NCI-H226 (cell line): ENCODE measurements around the gene CRTAP.
A peak's percentile ranks its signal among the peaks of the same experiment; 100 is the strongest.
"Not testable (repeated sequence)": the region's sequence is repeated elsewhere in the genome, so short reads cannot be mapped to it uniquely, and the experiment has no call there.

Experiments
- DNase-seq: peaks from one replicate; pipeline ENCODE4 v3.0.0-alpha.2; 2015

The CRTAP gene

DNA sequence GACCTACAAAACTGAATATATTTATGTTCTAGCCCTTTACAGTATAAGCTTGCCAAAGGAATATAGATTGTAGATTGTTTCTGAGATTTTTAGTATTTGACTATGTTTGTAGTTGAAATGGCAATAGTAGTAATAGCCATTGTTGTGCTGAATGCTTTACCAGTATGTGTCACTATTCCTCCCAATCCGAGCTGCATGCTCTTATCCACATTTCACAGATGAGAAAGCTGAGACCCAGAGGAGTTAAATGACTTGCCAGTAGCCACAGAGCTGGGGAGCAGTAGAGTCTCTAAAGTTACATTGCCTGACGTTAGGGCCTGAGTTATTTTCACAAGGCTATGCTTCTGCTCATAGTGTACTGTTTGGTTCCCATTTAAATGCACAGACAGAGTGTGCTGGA, 13.6 kb upstream of the CRTAP start:
- no peak for DNase-seq

- no peak for DNase-seq
Observed at GRCh38 chr3:33103034-33103433, 10.8 kb upstream of the CRTAP start.

- DNase-seq = no peak
Observed at GRCh38 chr3:33103480-33103879, 10.3 kb upstream of the CRTAP start.

- DNase-seq = no peak
Observed at GRCh38 chr3:33104803-33105202, 9.0 kb upstream of the CRTAP start.

GRCh38 chr3:33105341-33105948, 8.4 kb upstream of the CRTAP start:
- peak; percentile 53 for DNase-seq

DNA sequence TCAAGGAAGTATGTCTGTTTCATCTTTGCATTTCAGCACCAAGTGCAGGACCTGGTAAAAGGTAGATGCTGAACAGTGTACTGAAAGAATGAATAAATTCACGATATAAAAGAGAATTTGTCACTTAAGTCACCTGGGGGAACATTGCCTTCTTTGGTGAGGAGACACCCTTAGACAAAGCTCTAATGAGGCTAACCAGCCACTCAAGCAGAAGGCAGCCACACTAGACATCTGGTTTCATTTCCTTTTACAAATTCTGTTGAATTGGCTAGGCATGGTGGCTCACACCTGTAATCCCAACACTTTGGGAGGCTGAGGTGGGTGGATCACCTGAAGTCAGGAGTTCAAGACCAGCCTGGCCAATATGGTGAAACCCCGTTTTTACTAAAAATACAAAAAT, 7.0 kb upstream of the CRTAP start:
- not testable (repeated sequence) for DNase-seq

- DNase-seq = no peak
Observed at GRCh38 chr3:33111581-33111980, 2.2 kb upstream of the CRTAP start.

DNA sequence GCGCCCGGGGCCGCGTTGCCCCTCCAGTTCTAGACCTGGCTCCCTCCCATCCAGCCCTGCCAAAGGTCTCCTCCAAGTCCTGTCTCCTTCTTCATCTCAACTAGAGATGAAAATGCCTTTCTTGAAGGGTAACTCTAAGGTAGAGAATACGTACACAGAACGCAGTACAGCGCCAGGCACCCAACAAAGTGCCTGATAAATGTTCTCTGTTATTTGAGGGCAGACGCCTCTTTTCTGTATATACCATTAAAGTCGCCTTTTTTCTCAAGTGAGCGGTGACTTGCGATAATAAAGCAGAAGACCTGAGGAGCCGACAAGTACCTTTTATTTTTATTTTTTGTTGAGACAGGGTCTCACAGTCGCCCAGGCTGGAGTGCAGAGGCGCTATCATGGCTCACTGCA, 809 bp downstream of the CRTAP start:
- no peak for DNase-seq

DNA sequence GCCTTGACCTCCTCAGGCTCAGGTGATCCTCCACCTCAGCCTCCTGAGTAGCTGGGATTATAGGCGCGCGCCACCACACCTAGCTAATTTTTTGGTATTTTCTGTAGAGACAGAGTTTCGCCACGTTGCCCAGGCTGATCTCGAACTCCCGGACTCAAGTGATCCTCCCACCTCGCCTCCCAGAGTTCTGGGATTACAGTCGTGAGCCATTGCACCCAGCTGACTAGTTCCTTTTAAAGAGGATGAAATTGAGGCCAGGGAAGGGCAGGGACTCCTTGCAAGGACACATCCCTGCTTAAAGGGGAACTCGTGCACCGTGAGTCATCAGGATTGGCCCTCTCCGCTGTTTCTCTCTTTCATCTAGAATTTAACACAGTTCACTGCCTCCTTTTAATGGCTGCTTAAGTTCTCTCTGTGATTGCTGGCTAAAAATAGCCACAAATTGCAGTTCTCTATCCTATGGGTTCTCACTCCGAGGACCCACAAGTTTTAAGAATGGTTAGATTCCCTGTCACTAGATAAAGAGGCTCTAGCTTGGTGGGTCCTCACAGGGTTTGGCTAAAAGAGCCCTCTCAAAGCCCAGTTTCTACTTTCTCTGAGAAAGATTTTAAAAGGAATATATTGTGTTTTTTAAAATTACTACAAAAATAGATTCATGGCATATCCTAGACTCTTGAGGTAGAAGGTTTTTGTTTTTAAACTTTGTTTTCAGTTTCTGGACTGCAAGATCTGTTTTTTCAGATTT, 1.4 kb downstream of the CRTAP start:
- peak; percentile 46 for DNase-seq

DNA sequence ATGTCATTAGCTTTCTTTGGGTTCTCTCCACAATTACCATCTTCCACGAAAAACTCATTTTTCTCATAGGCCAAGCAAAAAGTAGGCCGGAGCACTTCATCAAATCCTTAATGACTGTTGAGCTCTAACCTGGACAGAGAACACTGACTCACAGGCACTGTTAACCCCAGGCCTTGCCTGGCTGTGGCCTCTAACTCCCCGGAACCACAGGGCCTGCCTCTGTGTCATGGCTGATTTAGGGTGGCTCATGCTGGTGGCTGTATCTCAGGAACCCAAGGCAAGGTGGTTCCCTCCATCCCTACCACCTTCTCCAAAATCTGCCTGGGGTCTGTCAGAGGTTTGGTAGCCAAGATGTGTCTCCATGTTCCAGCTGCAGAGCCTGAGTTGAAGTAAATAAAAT, 3.6 kb downstream of the CRTAP start:
- DNase-seq = no peak

- DNase-seq = no peak
Observed at GRCh38 chr3:33119891-33120290, 6.1 kb downstream of the CRTAP start.

GRCh38 chr3:33122991-33123390, 9.2 kb downstream of the CRTAP start:
- DNase-seq = no peak

- DNase-seq = no peak
Observed at GRCh38 chr3:33124638-33125037, 10.8 kb downstream of the CRTAP start.

GRCh38 chr3:33125840-33126239, 12.0 kb downstream of the CRTAP start:
- DNase-seq = no peak

DNA sequence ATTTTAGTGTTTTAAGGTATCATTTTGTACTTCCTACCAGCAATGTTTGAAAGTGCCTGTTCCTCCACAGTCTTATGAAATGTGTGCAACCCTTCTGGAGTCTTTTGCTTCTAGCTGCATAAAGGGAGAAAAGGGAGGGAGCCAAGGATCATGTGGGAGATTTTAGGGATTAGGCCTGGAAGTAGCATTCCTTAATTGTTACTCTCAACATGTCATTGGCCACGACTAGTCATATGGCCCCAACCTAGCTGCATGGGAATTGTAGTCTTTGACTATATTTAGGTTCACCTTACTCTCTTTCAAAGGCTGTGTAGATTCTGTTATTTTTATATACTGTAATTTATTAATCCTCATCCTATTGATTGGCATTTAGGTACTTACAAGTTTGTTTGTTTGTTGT, 14.9 kb downstream of the CRTAP start:
- no peak for DNase-seq

DNA sequence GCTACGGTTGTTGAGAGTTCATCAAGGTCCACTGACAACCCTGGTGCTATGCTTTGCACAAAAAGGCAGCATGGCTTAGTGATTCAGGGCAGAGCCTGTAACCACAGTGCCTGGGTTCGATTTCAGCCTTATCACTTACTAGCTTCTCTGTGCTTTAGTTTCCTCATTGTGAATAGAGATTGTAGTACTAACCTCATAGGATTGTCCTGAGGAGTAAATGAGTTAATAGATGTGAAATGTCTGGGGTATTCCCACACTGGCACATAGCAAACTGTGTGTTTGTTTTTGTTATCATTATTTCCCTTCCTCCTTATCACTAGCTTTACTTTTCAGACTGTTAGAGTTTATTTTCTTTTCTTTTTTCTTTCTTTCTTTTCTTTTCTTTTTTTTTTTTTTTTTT, 16.3 kb downstream of the CRTAP start:
- peak; percentile 20 for DNase-seq

DNA sequence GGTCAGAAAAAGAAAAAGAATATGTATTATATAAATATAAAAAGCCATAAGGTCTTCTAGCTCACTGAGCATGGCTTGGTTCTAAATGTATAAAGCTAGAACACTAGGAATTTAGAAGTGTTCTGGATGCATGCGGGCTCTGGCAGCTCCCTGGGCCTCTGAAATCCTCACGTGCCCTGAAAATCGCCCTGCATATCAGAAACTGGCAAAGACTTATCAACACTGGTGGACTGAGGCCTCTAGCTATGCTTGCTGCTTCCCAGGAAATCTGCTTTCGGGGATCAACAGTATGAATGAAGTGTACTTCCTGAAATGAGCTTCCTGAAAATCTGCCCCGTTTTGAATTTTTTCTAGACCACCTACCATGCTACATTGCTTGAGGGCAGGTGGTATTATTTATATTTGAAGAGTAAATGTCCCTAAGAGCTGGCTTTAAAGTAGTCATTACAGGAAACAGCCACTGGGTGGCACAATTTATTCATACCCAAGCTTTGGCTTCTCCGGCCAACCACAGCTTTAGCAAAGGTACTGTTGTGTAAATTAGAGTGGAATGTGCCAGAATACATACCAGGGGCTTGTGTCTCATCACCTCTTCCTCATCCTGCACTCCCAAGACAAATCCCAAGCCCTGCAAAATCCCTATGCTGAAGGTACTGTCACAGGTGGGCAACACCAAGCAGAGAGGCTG, 17.7 kb downstream of the CRTAP start:
- peak; percentile 47 for DNase-seq

GRCh38 chr3:33132019-33132360, 18.2 kb downstream of the CRTAP start:
- no peak for DNase-seq

DNA sequence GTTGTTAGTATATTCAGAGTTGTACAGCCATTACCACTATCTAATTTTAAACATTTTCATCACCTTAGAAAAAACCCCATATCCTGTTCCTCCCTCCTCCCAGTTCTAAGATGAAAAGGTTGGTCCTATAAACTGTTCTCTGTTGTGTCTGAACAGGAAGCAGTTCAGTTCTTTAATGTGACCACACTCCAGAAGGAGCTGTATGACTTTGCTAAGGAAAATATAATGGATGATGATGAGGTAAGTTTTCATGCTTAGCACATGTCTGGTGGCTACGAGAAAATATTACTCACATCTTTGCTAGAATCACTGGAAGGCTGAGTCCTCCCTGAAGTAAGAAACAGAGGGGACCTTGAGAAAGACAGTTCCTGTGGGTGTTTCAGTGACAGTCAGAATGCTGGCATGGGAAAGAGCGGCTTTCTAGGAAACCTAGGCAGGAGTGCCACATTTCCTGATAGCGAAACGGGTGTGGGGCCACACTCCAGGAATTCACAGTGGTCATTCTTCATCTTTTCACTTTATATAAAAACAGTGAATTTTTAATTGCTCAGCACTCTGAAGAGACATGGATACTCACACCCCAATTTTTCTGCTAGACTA, 20.3 kb downstream of the CRTAP start:
- DNase-seq = no peak

DNA sequence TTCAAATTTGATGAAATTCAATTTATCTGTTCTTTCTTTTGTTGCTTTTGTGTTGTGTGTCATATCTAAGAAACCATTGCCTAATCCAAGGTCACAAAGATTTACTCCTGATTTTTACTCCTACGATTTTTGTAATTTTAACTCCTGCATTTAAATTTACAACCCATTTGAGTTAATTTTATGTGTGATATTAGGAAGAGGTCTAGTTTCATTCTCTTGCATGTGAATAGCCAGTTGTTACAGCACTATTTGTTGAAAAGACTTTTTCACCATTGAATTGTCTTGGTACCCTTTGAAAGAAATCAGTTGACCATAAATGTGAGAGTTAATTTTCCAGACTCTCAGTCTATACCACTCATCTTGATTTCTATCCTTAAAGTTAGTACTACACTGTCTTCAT, 23.9 kb downstream of the CRTAP start:
- no peak for DNase-seq

- not testable (repeated sequence) for DNase-seq
Observed at GRCh38 chr3:33139006-33139623, 25.3 kb downstream of the CRTAP start.

DNA sequence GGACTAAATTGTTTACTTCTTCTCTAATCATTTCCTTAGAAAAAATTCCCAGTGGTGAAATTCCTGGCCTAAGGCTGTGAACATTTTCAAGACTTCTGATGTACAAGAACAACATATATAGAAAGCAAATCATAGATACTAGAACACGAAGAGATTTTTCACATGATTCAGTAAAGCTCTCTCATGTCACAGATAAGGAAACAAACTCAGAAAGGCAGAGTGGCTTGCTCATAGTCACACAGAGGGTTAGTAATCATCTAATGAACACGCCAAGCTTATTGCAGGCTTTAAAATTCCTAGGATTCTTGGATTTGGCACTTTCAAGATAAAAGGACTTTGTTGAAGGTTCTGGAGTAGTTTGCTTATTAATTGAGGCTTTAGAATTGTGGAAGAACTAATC, 26.2 kb downstream of the CRTAP start:
- peak; percentile 63 for DNase-seq

DNA sequence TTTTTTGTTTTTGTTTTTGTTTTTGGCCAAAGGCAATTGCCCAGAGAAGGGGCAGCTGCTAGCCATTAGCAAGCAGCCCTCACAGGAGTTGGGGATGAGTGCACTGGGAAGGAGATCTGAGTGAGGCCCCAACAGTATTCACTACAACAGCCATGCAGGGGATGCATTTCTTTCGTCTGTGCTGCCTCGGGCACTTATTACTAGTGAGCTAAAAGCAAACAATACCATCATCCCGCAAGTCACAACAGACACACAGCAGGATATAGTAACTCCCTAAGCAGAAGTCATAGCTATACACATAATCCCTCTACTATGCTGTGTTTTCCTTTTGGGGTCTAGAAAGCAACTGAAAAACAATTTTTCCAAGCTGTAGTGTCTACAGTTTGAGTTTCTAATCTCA, 27.2 kb downstream of the CRTAP start:
- DNase-seq = no peak

GRCh38 chr3:33144433-33144832, 30.6 kb downstream of the CRTAP start:
- no peak for DNase-seq
